ENCODE measurements around the gene ADPRM. TPM values are rescaled to one million over a fixed set of nuclear protein-coding genes. Genes with fewer than 3 reads are reported as not detected.

The ADPRM gene
- total RNA-seq, 2 donors from 2014 or later = 6.9 to 13.6 TPM

DNA sequence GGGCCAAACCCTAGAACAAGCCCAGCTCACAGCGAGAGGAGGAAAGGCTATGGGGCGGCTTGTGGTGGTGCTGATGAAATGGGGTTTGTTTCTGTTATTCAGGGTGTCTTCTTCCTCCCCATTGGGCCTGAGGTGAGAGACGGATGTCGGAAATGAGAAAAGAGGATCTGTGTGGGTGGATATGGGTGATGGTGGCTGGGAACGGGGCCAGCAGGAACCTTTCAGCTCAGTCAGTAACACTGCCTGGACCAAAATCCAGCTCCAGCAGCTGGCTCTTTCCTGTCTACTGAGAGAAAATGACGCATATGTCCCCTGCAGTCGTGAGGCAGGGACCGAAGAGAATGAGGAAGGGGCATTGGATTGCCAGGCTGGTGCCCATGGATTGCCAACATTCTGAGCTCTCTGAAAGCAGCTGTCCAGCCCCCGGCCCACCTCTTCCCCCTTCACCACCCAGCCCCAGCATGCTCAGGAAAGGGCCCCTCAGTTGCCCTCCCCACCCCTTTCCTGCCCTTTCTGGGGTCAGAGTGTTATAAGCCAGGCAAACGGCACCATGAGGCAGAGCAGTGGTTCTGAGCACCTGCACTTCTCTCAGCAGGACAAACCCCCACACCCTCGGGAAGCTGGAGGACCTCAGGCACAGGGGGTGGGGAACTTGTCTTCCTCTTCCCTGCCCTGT, 44.3 kb upstream of the ADPRM start:
- no peak for DNase-seq (ENCODE audit: low spot score)
- Histone ChIP-seq H3K4me3 (no peak overlapping the region), H3K27ac (no peak overlapping the region), H3K27me3 (replicated peaks; ENCODE audit: insufficient read depth) (no peaks in the 10 kb centered on the region), H3K4me1 (ENCODE audit: control insufficient read depth in 1 of 2, low read depth in 2 of 2) (no peaks in the 10 kb centered on the region), H3K36me3 (peaks cover 2% of the 10 kb centered on the region), H3K9me3 (no peaks in the 10 kb centered on the region)
- TF ChIP-seq, protein P1, sequence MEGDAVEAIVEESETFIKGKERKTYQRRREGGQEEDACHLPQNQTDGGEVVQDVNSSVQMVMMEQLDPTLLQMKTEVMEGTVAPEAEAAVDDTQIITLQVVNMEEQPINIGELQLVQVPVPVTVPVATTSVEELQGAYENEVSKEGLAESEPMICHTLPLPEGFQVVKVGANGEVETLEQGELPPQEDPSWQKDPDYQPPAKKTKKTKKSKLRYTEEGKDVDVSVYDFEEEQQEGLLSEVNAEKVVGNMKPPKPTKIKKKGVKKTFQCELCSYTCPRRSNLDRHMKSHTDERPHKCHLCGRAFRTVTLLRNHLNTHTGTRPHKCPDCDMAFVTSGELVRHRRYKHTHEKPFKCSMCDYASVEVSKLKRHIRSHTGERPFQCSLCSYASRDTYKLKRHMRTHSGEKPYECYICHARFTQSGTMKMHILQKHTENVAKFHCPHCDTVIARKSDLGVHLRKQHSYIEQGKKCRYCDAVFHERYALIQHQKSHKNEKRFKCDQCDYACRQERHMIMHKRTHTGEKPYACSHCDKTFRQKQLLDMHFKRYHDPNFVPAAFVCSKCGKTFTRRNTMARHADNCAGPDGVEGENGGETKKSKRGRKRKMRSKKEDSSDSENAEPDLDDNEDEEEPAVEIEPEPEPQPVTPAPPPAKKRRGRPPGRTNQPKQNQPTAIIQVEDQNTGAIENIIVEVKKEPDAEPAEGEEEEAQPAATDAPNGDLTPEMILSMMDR (IDR thresholded peaks at IDR 0.05) = no peak
- no peak for ATAC-seq (ENCODE audit: insufficient number of reproducible peaks, low FRiP score, low read depth)

DNA sequence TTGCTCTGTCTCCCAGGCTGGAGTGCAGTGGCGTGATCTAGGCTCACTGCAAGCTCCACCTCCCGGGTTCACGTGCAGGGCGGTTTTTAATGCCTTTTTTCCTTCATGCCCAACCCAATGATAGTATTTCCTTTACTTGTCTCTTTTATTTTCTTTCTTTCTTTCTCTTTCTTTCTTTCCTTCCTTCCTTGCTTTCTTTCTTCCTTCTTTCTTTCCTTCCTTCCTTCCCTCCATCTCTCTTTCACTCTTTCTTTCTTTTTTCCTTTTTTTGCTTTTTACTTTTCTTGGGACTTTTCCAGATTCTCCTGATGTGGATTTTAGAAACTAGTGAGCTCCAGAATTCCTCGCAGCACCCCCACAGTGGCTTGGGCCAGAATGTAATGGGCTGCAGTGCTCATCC, 43.4 kb upstream of the ADPRM start:
- H3K36me3 ChIP-seq = peaks cover 2% of the 10 kb centered on the region
- H3K9me3 ChIP-seq = no peaks in the 10 kb centered on the region
- DNase-seq (ENCODE audit: low spot score) (no peak), ATAC-seq (ENCODE audit: insufficient number of reproducible peaks, low FRiP score, low read depth) (no peak)
- H3K27ac ChIP-seq = no peak overlapping the region
- TF ChIP-seq, protein P1 (IDR thresholded peaks at IDR 0.05) = no peak
- H3K4me1 ChIP-seq (ENCODE audit: control insufficient read depth in 1 of 2, low read depth in 2 of 2) = no peaks in the 10 kb centered on the region
- H3K27me3 ChIP-seq (replicated peaks; ENCODE audit: insufficient read depth) = no peaks in the 10 kb centered on the region
- no peak overlapping the region for H3K4me3 ChIP-seq

DNA sequence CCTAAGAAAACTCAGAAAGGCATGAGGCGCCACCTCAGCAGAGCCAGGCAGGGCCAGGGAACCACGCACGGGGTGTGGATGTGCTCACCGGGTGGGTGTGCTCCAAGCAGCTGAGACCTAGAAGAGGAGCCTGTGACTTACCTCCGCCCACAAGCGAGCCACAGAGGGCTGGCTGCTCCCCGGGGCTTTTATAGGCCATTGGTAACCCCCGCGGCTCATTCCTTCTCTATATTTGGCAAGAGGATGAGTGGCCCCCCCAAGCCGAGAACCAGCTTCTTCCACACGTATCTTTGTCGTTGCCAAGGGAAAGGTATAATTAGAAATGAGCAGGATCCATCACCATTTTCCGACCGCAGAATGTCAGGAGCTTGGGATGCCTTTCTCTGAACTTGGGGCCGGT, 40.2 kb upstream of the ADPRM start, which contains the start of gene MYH3:
TSS of gene MYH3 (minus strand) at position 162 of the 400 bp plus-strand sequence. CDS start 2,245 bp downstream, outside the sequence.
- H3K9me3 ChIP-seq = no peaks in the 10 kb centered on the region
- TF ChIP-seq, protein P1 (IDR thresholded peaks at IDR 0.05) = no peak
- no peak within 1 kb of the TSS for H3K27ac ChIP-seq
- no peaks in the 10 kb centered on the region for H3K27me3 ChIP-seq (replicated peaks; ENCODE audit: insufficient read depth)
- DNase-seq (ENCODE audit: low spot score) = no peak
- ATAC-seq (ENCODE audit: insufficient number of reproducible peaks, low FRiP score, low read depth) = no peak
- H3K4me3 ChIP-seq = no peak within 1 kb of the TSS
- no peaks in the 10 kb centered on the region for H3K4me1 ChIP-seq (ENCODE audit: control insufficient read depth in 1 of 2, low read depth in 2 of 2)
- H3K36me3 ChIP-seq = peaks cover 8% of the 10 kb centered on the region

DNA sequence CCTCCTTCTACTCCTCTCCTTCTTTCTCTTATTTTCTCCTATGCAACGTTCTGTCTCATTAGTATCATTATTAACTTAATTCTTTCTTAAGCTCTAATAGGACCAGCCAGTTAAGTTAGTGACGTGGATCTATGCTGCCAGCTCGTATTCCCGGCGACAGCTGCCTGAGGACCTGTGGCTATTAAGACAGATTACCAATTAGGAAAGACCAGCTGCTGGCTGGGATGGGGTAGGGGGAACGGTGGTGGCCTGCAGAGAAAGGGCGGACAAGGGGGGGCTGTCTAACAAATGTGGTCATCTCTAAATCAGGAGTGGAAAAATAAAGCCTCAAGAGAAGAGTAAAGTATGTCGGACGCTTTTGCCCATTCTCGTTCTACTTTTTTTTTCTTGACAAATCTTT, 39.5 kb upstream of the ADPRM start:
- Histone ChIP-seq H3K27ac (no peak overlapping the region), H3K4me1 (ENCODE audit: control insufficient read depth in 1 of 2, low read depth in 2 of 2) (no peaks in the 10 kb centered on the region), H3K9me3 (no peaks in the 10 kb centered on the region), H3K27me3 (replicated peaks; ENCODE audit: insufficient read depth) (no peaks in the 10 kb centered on the region), H3K4me3 (no peak overlapping the region), H3K36me3 (peaks cover 8% of the 10 kb centered on the region)
- TF ChIP-seq, protein P1 (IDR thresholded peaks at IDR 0.05) = no peak
- ATAC-seq (ENCODE audit: insufficient number of reproducible peaks, low FRiP score, low read depth) (no peak), DNase-seq (ENCODE audit: low spot score) (no peak)

DNA sequence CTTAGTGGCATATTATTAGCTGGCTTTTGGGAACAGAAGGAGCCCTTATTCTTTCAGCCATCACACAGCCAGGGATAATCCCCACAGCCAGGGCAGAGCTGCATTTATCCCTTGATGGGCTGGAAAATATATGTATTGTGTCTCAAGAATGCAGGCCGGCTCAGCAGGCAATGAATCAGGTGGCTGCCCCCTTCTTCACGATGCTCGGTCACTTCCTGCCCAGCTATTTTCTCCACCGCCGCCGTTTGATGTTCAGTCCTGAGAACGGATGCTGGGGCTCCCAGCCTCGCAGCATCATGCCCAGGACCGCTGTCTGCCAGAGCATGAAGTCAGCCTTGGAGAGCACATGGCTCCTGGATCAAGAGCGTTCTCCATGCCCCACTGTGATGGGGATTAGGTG, 36.0 kb upstream of the ADPRM start:
- Histone ChIP-seq H3K9me3 (no peaks in the 10 kb centered on the region), H3K27me3 (replicated peaks; ENCODE audit: insufficient read depth) (no peaks in the 10 kb centered on the region), H3K4me1 (ENCODE audit: control insufficient read depth in 1 of 2, low read depth in 2 of 2) (no peaks in the 10 kb centered on the region), H3K4me3 (no peak overlapping the region), H3K27ac (no peak overlapping the region), H3K36me3 (peaks cover 8% of the 10 kb centered on the region)
- ATAC-seq (ENCODE audit: insufficient number of reproducible peaks, low FRiP score, low read depth) (no peak), DNase-seq (ENCODE audit: low spot score) (no peak)
- TF ChIP-seq, protein P1 (IDR thresholded peaks at IDR 0.05) = no peak

Data from thoracic aorta (tissue), 2 donors.